Germinal center (tissue), 1 donor: ENCODE measurements around the gene NEK9.
"Not testable (repeated sequence)": the region's sequence is repeated elsewhere in the genome, so short reads cannot be mapped to it uniquely, and the experiment has no call there.

ENCODE experiments used
- DNase-seq: peaks from one replicate; pipeline ENCODE4 v3.0.0; 2012; ENCODE audit warnings: mixed read lengths, low spot score

The NEK9 gene

GRCh38 chr14:75107186-75107585 is 19.7 kb downstream of the NEK9 start:
- no peak for DNase-seq

DNA sequence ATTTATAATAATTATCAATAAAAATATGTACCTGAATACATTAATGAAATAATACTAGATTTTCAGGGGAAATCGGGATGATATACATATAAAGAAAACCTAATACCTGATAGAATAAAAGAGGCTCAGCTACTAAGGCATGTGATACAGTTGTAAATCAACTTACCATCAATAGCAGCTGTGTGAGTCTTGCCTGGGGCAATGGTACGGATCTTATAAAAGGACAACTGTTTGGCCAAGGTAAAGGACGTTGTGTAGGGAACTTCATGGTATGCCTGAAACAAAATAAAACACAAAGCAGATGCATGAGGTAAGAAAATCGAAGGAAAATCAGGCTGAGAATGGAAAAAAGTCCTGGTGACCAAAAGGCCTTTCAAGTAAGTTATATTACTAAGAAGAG is 25.4 kb downstream of the NEK9 start:
- no peak for DNase-seq

- DNase-seq: no peak
Observed at GRCh38 chr14:75098682-75099081, 28.2 kb downstream of the NEK9 start.

GRCh38 chr14:75098212-75098611 is 28.6 kb downstream of the NEK9 start:
- DNase-seq: no peak

GRCh38 chr14:75096959-75097358 is 29.9 kb downstream of the NEK9 start:
- no peak for DNase-seq

GRCh38 chr14:75095690-75096089 is 31.2 kb downstream of the NEK9 start:
- no peak for DNase-seq

- no peak for DNase-seq
Observed at GRCh38 chr14:75094896-75095295, 32.0 kb downstream of the NEK9 start.

- no peak for DNase-seq
Observed at GRCh38 chr14:75092698-75093097, 34.1 kb downstream of the NEK9 start.

GRCh38 chr14:75091251-75091650 is 35.6 kb downstream of the NEK9 start:
- no peak for DNase-seq

DNA sequence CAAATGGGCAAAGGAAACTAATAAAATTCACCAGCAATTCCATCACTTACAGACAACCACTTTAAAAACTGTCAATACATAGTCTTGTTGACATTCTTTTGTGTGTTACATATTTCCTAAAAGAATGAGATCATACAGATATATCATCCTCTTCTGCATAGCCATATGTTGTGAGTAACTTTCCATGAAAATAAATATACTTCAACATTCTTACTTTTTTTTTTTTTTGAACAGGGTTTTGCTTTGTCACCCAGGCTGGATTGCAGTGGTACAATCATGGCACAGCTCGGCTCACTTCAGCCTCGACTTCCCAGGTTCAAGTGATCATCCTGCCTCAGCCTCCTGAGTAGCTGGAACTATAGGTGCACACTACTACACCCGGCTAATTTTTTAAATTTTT is 36.5 kb downstream of the NEK9 start:
- no peak for DNase-seq

GRCh38 chr14:75088566-75089373 is 38.1 kb downstream of the NEK9 start:
- DNase-seq: peak; percentile 34

DNA sequence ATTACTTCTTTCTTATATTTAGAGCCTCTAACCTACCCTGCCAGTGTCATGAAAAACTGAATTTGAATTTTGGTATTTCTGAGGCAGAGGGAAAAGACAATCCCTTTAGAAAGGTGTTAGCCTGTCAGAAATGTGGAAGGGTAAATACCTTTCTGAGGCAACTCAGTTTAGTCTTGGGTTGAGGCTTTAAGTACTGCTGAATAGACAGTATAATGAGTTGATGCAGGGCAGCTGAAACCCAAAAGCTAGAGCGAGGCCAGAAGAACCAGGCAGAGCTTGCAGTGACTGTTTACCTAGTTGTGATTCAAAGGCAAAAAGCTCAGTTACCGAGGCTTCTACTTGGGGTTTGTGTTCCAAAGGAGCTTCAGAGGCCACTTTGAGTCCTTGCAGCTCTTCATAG is 38.7 kb downstream of the NEK9 start:
- no peak for DNase-seq

DNA sequence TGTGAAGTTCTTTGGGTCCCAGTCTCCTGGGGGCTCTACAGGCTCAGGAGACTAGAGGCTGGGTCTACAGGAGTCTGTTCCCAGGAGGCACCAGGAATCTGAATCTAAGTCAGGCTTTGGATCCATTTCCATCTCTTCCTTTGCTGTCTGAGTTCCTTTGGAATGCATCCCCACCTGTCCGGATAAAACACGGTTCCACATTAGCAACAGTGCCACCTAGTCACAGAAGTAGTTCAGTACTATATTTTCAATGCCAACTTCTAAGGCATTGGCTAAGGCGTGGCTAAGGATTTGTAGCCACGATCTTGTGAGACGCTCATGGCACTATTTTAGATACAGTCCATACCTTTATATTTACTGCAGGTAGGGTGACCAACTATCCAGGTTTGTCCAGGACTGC is 42.3 kb downstream of the NEK9 start:
- DNase-seq: no peak

GRCh38 chr14:75083271-75083670 is 43.6 kb downstream of the NEK9 start:
- no peak for DNase-seq

DNA sequence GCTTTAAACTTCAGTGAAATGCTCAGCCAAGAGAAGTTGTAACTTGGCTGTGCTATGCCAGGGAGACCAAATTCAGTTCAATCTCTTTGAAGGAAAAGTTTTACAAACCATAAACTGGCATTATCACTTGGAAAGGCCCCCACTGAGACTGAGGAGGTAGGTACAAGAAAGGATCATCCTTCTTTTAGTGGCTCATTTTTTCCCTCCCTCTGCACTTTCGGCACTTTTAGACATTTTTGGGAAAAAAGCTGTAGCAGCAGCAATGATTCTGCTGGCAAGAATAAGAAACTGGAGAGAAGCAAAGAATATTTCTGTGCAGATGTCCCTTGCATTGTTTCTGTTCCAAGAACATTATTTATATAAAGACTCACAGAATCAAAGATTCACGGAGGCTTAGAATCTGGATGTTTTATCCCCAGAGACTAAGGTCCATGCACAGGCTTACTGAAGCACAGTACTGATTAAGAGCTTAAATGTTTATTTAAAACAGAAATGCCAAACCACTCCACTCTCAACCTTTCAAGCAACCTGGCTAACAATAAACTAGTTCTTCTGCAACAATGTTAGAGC is 45.1 kb downstream of the NEK9 start:
- DNase-seq: no peak

- no peak for DNase-seq
Observed at GRCh38 chr14:75079521-75079920, 47.3 kb downstream of the NEK9 start.

GRCh38 chr14:75077794-75078193 is 49.1 kb downstream of the NEK9 start:
- DNase-seq: no peak

- DNase-seq: no peak
Observed at GRCh38 chr14:75070383-75070782, 56.5 kb downstream of the NEK9 start.

GRCh38 chr14:75069811-75070145 is 57.1 kb downstream of the NEK9 start:
- no peak for DNase-seq

DNA sequence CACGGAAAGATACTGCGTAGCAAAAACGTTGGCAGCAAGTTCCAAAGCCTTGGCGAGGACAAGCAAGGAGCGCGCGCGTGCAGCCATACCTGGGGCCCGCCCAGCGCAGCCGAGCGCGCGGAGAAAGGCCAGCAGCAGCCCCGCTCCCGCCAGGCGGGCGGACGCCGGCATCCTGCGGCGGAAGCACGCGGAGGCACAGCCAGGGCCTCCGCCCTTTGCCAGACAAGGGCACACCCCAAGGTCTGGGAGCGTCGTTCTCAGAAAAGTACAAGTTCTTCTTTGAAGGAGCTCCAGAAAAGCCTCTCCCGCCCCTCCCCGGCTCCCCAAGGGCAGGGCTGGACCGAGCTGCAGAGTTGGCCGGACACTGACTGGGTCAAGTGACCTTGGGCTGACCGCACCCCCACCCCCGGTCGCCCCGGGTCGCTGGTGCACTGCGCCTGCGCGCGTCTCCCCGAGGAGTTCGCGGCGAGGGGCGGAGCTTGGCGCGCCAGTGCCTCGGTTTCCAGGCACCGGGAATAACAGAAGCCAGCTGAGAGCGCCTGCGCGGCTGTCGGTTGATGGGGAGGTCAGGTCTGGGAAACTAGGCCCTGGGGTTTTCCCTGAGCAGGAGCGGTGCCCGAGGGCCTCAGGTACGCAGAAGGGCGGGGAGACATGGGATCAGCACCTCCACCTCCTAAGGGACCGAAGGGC is 57.6 kb downstream of the NEK9 start, which contains the start of gene ZC2HC1C:
TSS of gene ZC2HC1C (plus strand) at position 521 of the 690 bp plus-strand sequence. CDS start 933 bp downstream, outside the sequence.
- peak; percentile 69 for DNase-seq

GRCh38 chr14:75068294-75069120 is 58.3 kb downstream of the NEK9 start:
- DNase-seq: no peak

GRCh38 chr14:75067765-75068164 is 59.1 kb downstream of the NEK9 start:
- DNase-seq: not testable (repeated sequence)
